Thoracic aorta (tissue), 2 donors: ENCODE measurements around the gene ZC3HAV1L. TPM values are rescaled to one million over a fixed set of nuclear protein-coding genes. Genes with fewer than 3 reads are reported as not detected.

ENCODE experiments used
- ATAC-seq: fragments of 150-250 bp; one replicate; pipeline ENCODE4 v1.8.0; 2017; ENCODE audit warnings: low read depth; ENCODE audit not compliant: insufficient number of reproducible peaks, low FRiP score
- DNase-seq: peaks from one replicate; pipeline ENCODE4 v3.0.0-alpha.2; 2020; ENCODE audit warnings: low spot score
- H3K27ac ChIP-seq, 2 donors: fragments of 200-600 bp; sonication (generic); 1 replicate in 1 of 2; 2 replicates in 1 of 2; pipeline ENCODE4 v1.5.1; 2016; ENCODE audit warnings: mild to moderate bottlenecking in 2 of 2, moderate library complexity in 2 of 2
- H3K27me3 ChIP-seq: fragments of 200-600 bp; sonication (generic); replicated peaks from 2 replicates; pipeline ENCODE4 v1.6.0; 2016; ENCODE audit warnings: mild to moderate bottlenecking; ENCODE audit not compliant: insufficient read depth
- H3K36me3 ChIP-seq: fragments of 200-600 bp; sonication (generic); one replicate; pipeline ENCODE4 v1.5.1; 2016
- H3K4me1 ChIP-seq, 2 donors: fragments of 200-600 bp; sonication (generic); 1 replicate in 1 of 2; 2 replicates in 1 of 2; pipeline versions ENCODE4 v1.5.1 to v1.6.0; 2016; ENCODE audit warnings: low read depth in 2 of 2, mild to moderate bottlenecking in 1 of 2; ENCODE audit not compliant: control insufficient read depth in 1 of 2
- H3K4me3 ChIP-seq: fragments of 200-600 bp; sonication (generic); 2 replicates; pipeline ENCODE4 v1.5.1; 2016; ENCODE audit warnings: mild to moderate bottlenecking
- H3K9me3 ChIP-seq: fragments of 200-600 bp; sonication (generic); 2 replicates; pipeline ENCODE4 v1.5.1; 2016
- CTCF ChIP-seq: fragments of 200-600 bp; sonication (generic); IDR thresholded peaks from one replicate; pipeline ENCODE4 v1.5.1; 2019; ENCODE audit warnings: antibody characterized with exemption
- total RNA-seq, 2 donors: library from RNA; depleted of rRNA; stranded (reverse); fragments of >200 nt; gene quantifications; one replicate each; pipeline versions ENCODE4 v1.1.0 to v1.2.3, GENCODE V29; 2016

The ZC3HAV1L gene
- total RNA-seq = 10 to 100 TPM; 10.4 to 22.7 TPM

GRCh38 chr7:139035586-139036353 lies at the start of gene ZC3HAV1L:
TSS of gene ZC3HAV1L (minus strand) at chr7:139036042. CDS start at chr7:139036017, 25 bp downstream.
- TF ChIP-seq CTCF = no peak
- Histone ChIP-seq H3K27ac (peak within 1 kb of the TSS in 1 of 2 donors; percentile 34), H3K4me3 (peak within 1 kb of the TSS; percentile 90), H3K27me3 (no peaks in the 10 kb centered on the region), H3K9me3 (no peaks in the 10 kb centered on the region), H3K4me1 (peaks cover 4 to 7% of the 10 kb centered on the region in 2 donors), H3K36me3 (no peaks in the 10 kb centered on the region)
- no peak for DNase-seq
- peak; percentile 15 for ATAC-seq

- ATAC-seq (no peak), DNase-seq (no peak)
- no peak overlapping the region for H3K27ac ChIP-seq
- TF ChIP-seq CTCF = no peak
- peaks cover 47% of the 10 kb centered on the region for H3K36me3 ChIP-seq
- H3K4me1 ChIP-seq = no peaks in the 10 kb centered on the region
- H3K27me3 ChIP-seq = no peaks in the 10 kb centered on the region
- H3K4me3 ChIP-seq = no peak overlapping the region
- no peaks in the 10 kb centered on the region for H3K9me3 ChIP-seq
These were observed 48.9 kb upstream of the ZC3HAV1L start for GRCh38 chr7:139084709-139085108.

GRCh38 chr7:139081584-139081983 lies 45.7 kb upstream of the ZC3HAV1L start:
- Histone ChIP-seq H3K4me1 (no peaks in the 10 kb centered on the region), H3K36me3 (peaks cover 39% of the 10 kb centered on the region), H3K4me3 (no peak overlapping the region), H3K27ac (no peak overlapping the region), H3K27me3 (no peaks in the 10 kb centered on the region), H3K9me3 (no peaks in the 10 kb centered on the region)
- TF ChIP-seq CTCF = no peak
- ATAC-seq = no peak
- DNase-seq = no peak

GRCh38 chr7:139080905-139081304 lies 45.1 kb upstream of the ZC3HAV1L start:
- H3K9me3 ChIP-seq = no peaks in the 10 kb centered on the region
- no peaks in the 10 kb centered on the region for H3K4me1 ChIP-seq
- DNase-seq (no peak), ATAC-seq (no peak)
- TF ChIP-seq CTCF = no peak
- H3K27me3 ChIP-seq = no peaks in the 10 kb centered on the region
- H3K4me3 ChIP-seq = no peak overlapping the region
- H3K36me3 ChIP-seq = peaks cover 37% of the 10 kb centered on the region
- no peak overlapping the region for H3K27ac ChIP-seq

GRCh38 chr7:139079861-139080260 lies 44.0 kb upstream of the ZC3HAV1L start:
- Histone ChIP-seq H3K36me3 (peaks cover 37% of the 10 kb centered on the region), H3K27ac (no peak overlapping the region), H3K27me3 (no peaks in the 10 kb centered on the region), H3K4me3 (no peak overlapping the region), H3K9me3 (no peaks in the 10 kb centered on the region), H3K4me1 (peaks cover 0 to 1% of the 10 kb centered on the region in 2 donors)
- no peak for TF ChIP-seq CTCF
- no peak for ATAC-seq
- no peak for DNase-seq
